ENCODE results near the gene GCSAM.
A peak's percentile ranks its signal among the peaks of the same experiment; 100 is the strongest.

Gene GCSAM

DNA sequence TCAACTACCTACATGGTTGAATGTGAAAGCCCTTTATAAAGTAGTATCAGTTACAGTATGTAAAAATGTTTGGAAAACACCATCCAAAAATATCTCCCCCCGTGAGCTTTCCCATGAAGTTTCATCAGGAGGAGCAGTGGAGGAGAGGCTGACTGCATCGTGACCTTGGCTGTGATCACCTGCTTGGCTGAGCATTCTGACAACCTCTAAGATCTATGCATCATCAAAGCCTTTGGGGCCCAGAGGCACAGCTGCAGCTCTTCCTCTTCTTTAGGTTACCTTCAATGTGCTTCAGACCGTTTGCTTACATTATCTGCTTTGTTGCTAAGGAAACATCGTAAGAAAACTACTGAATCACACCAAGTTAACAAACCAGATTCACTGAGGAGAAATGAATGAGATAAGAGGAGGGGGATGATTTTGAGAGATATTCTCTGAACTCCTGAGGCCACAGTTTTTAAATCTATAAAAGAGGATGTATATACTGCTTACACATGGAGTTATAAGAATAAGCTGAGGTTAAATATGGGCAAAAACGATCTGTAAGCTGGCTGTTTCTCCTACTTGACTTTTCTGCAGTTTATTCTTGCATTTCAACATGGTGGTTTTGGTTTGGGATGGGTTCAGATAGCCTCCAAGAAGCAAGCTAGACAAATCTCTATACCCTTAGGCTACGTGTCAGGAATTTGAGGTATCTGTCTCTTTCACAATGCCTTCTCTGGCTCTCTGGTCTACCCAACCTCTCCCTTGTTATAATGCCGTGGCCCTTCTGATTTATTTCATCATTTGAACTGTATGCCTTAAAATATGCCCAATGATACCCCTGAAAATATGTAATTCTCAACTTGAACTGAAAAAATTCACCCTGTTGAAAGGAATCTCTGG lies 4.0 kb downstream of the GCSAM start:
- DNase-seq = no peak

GRCh38 chr3:112127522-112128494 lies 5.2 kb downstream of the GCSAM start:
- DNase-seq = no peak

DNA sequence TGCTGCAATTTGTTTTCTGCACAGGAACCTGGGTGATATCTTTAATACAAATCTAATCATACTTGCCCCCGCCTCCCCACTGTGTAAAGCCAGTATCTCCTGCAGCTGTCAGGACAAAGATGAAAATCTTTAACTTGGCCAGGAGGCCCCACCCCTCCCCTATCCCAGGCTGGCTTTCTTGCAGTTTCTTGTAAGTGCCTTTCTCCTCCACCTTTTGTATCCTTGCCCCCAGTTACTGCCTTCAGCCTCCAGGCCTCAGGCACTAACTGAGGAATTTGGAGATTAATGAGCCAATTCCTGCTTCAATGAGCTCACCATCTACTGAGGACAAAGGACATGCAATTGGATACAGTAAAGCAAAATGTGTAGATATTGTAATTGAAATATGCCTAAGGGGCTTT lies 6.5 kb downstream of the GCSAM start:
- no peak for DNase-seq

DNA sequence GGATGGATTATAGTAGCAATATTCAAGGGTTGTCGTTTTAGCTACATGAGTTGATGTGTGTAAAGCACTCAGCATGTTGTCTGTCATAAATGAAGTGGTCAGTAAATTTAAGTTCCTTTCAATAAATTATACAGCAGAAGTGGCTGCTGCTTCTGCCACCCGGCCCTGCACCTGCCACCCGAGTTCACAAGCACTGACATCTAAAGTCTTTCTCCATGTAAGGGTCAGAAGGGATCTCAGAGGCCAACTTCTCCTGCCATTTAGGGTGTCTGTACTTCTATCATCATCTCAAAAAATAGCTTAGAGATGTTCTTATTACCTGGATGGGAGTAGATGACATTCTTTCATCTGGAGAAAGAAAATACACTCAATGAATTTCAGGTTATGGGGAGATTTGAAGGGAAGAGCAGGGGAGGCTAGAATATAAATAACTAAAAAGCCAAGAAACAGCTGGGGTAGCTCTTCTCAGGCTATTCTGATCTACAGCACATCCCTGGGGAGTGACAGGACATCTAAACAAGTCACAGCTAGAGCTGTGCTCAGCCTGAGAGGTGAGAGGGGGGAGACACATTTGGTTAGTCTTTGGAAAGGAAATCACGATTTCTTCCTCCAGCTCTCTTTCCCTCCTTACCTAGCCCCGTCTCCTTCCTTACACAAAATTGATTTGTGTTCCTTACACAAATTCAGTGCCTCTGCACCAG lies 8.0 kb downstream of the GCSAM start:
- DNase-seq = no peak

DNA sequence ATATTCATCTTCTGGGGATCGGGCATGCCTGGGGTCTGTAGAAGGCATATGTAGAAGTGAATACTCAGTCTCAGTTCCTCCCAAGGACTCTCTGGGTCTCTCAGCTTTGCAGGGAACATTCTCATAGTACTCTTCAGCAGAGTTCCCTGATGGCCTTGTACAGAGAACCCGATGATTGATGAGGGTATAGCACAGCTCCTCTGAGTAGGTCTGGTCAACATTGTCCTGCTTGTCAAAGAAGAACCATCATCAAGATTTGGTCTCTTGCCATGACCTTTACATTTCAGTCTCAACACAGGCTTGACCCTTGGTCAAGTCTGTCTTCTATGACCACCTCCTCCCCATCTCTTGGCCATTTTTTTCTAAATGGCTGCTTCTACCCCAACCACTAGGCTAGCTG lies 9.5 kb downstream of the GCSAM start:
- DNase-seq = no peak

DNA sequence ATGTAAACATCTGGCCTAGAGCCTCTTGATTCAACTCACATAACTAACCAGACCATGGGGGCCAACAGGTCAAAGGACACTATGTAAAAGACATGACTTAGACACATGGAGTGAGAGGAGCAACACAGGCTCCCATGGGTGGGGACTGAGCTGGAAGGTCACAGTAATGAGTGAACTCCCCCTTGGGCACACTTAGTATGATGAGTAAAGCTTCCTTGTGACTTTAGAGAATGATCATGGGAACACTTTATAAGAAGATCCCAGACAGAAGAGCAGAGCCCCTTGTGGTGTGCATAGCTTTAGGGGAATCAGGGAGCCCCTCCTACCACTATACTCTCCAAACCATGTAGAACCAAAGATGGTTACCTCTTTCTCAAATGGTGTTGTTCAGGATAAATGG lies 10.2 kb downstream of the GCSAM start:
- no peak for DNase-seq

DNA sequence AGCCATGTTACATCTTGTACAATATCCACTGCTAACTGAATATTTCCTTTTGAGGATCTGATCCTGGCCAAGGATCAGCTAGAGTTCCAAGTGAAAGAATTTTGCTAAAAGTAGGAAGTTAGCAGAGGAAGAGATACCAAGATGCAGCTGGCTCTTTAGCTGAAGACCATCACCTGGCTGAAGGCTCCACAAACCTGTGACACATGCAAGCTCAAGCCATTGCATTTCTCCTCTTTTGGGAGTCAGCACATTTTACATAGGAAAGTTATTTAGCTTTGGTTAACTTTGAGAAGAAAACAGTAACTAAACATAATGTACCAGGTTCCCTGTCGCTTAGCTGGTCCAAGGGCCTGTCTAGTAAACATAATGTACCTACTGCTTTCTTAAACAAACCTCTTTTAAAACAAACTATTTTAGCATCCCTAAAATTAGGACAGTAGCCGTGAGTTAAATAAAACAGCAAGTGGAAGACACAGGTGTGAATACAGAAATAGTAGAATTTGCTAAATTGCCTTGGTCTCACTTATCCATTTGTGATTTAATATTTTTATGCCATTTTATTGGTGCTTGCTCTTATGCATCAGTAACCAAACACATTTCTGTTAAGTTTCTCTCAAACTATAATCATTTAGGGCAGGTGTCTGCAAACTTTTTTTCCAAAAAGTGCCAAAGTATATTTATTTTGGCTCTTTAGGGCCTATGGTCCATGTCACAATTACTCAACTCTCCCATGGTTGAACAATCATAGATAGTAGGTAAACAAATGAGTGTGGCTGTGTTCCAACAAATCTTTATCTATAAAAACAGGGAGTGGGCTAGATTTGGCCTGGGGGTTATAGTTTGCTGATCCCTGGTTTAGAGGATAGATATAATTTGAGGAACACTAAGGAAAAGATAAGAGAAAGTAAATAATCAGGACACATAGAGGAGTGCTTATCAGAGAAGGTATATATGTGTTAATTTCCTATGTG lies 11.2 kb downstream of the GCSAM start:
- DNase-seq = peak in 1 of 2 experiments; percentile 9

GRCh38 chr3:112119962-112120836 lies 12.8 kb downstream of the GCSAM start:
- DNase-seq = no peak

DNA sequence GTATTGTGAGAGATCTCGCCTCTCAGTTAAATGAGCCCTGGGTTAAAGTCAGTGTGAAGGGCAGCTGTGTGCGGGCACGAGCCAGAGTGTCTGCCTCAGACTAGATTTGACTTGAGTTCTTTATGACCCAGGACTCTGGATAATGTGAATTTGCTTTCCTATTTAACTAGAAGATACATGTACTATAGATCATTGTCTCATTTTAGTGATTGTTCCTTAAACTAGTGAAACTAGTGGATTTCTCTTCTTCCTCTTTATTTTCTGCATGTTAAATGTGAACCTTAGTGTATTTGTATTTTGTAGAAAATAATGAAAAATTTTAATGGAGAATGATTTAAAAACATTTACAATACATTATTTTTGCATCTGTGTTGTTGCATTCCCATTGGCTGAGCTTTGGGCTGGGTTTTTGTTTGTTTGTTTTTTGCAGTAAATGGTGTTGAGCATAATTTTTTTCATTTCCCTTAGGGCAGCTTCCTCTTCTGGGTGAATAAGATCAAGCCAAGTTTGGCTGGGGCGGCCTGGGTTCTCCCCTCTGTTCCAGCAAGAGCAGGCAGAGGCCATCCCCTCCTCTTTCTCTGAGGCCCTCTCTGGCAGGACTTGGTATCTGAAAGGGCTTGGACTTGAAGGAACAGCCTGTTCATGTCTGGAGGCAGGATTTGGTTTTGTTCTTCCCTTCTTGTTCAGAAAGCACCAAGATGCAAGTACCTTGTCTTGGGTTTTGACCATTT lies 15.0 kb downstream of the GCSAM start:
- no peak for DNase-seq

DNA sequence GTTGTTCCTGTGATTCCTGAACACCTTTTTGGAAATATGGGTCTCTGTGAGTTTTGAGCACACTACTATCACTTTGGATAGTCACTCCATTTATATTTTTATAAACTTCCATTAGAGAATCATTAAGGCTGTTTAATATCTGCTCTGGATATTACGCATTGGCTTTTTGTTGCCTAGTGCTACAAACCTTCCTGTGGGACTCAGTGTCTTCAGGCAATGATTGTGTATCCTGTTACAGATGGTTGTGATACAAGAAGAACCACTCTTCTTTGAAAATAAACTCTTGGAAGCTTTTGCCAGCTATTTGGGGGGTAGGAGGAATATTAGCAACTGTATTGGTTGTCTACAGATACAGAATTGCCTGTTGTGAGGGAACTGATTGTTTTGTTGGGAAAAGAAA lies 15.6 kb downstream of the GCSAM start:
- DNase-seq = no peak

DNA sequence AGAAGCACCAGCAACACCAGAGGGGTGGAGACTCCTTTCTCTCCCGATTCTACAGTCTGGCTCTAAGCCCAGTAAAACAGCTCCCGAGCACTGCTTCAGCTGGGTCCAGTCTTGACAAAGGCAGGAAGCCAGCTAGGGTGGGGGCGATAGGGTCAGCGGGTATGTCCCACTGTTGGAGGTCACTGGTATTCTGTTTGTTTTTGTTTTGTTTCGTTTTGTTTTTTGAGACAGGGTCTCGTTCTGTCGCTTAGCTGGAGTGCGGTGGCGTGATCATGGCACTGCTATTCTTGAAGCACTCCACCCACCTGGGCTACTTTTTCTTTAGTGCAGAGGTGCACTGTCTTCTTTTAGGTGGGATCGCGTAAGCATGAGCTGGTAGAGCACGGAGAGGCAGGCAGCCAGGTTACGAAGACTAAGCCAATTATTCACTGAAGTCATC lies 16.3 kb downstream of the GCSAM start:
- peak in 1 of 2 experiments; percentile 31 for DNase-seq

GRCh38 chr3:112115806-112116383 lies 17.2 kb downstream of the GCSAM start:
- no peak for DNase-seq

DNA sequence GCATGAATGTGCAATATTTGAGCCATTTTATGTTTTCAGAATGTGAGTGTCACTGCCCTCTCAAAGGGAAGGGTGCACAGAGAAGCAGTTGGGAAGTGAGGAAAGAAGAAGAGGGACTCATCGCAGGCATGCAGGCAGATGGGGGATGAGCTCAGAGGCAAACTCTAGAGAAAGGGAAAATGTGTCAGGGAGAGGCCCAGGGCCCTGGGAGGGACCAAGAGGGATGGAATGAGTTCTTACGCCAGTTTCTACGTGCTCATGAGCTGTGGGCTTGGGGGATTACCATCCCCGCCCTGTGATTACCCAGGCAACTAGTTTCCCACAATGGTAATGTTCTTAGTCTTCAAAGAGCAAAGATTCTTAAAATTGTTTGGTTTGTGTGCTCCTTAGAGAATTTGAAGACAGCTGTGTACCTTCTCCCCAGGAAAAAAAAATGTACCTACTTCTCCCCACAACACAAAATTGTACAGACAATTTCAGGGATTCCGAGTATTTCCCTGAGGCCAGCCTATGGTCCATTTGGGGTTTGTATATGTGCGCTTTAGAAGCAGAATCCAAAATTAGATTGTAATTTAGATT lies 17.8 kb downstream of the GCSAM start:
- no peak for DNase-seq

GRCh38 chr3:112114576-112115160 lies 18.4 kb downstream of the GCSAM start:
- DNase-seq = no peak

DNA sequence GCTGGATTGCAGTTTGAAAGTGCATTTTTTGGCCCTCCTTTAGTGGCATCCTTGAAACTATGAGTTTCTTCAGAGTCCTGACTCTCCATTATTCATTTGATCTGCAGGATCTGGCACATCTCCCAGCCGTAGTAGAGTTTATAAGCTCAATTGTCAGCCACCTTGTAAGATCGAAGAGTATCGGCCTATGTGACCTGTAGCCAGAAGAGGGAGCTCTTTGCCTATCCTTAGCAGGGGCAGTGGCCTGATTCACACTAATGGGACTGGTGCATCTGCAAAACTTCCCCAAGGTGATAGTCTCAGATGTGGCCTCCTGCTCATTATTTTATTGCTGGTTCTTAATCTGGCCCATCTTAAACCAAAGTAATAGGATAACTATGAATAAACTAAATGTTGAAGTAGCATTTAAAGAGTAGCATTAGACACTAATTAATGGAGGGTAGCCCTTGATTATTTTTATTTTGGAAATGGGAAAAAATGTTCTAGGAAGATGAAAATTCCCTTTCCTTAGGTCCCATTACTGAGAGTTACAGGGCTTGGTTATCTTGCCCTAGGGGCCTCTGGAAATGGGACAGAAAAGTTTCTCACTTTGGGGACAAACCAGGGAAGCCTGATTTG lies 21.2 kb downstream of the GCSAM start:
- peak; percentile 68 to 80 for DNase-seq

DNA sequence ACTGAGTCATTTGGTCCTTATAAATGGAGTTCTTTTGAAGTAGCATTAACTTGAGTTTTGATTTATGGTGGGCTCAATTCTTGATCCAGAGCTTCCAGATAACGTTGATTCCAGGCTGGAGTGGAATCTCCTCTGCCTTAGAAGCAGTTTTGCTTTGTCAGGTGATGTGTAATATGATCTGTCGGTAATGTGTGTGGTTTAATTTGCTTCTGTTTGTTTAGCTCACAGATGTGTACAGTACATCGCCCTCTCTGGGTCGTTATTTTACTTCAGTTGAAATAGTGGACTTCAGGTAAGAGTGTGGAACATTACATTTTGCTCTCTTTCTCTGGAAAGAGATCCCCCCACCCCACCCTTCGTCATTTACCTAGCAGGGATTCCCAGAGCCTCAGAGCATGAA lies 23.7 kb downstream of the GCSAM start:
- peak; percentile 16 to 71 for DNase-seq

DNA sequence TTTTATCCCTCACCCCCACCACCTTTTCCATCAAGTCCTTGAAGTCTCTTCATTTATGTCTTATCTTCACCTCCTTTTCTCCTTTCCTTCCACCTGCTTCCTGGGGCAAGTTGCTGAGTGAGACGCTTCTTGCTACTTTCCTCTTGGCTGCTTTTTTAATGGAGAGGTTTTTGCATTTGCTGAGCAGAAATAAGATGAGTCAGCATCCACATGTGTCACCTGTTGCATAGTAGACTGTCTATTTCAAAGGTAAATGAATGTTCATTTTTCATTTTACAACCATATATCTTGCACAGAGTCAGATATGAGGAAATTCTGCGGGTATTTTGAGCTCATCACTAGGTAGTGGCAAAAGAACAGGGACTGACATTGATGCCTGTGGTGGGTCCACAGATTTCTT lies 28.3 kb downstream of the GCSAM start:
- no peak for DNase-seq

DNA sequence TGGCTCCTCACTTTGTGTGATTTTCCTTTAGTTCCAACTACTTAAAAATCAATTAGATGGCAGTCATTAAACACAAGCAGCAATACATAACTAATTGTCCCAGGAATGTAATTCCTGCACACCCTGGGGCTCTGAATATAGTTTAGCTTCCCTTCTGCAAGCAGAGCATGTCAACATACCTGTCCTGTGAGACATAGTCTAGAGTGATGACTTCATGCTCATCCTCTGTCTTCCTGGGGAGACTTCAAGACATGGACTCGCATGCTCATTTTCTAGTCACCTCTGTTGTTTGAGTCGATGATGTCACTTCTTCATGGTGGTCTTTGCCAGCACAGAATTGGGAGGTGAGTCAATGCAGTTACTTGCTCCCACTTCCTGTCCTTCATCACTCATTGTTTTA lies 31.1 kb downstream of the GCSAM start:
- DNase-seq = no peak

All from NCI-H2081 (cell line).